Activated CD4-positive, alpha-beta T cell treated with anti-CD3 and anti-CD28 coated beads, Interleukin-2, amount 50 U/mL, for 48 hours (primary cell): ENCODE data around the gene TMEM270.

ENCODE experiments used
- DNase-seq, 2 experiments: peaks; one replicate each; pipeline ENCODE4 v3.0.0-alpha.2; 2020

TMEM270 gene

DNA sequence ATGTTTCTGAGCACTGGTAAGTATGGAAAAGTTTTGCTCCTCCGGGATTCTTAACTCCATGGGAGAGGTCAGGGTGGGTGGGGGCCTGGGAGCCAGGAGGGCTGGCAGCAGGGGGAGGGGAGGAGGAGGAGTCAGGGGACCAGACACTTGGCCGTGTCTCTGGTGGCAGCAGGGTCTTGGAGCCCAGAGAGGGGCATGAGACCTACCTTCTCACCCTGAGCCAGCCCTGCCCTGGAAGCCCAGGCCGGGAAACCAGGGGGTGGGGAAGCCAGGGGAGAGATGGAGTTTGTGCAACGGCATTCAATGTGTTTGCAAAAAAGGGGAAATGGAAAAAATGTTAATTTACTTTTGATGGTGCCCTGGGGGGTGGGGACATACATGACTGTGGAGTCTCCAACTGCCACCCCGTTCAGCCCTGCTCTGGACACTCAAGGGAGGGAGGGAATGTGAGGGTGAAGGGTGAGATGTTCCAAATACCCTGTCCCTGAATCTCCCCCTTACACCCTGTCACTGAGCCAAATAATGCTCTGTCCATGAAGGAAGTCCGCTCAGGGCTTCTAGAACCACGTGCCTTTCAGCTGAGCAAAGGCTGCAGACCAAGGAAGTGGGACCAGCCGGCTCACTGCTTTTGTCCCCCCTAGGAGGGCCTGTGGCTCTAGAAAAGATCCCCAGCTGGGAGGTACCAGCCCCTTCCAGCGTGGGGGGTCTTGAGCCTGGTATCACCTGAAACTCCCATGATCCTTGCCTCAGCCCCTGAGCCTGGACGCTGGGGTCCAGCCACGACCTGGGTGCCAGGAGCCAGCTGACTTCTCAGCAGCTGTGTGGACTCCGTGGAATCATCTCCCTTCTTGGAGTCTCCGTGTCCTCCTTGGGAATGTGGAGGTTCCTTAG is 48.3 kb downstream of the TMEM270 start:
- no peak for DNase-seq

DNA sequence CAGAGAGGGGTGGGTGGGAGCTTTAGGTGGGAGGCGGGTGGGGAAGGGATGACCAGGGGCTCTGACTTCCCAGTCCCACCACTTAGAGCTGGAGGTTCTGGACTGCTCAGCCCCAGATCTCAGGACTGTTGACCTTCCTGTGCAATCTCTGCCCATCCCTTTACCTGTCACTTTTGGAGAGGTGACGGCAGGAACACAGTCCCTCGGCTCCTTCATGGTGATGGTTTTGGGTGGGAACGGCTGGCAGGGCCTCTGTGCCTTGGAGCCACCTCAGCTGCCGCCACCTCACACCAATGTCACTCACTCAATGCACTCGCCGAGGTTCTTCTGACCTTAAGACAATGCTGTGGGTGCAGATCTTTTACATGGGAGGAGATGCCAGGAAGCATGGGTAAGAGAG is 49.0 kb downstream of the TMEM270 start:
- DNase-seq, result no peak

DNA sequence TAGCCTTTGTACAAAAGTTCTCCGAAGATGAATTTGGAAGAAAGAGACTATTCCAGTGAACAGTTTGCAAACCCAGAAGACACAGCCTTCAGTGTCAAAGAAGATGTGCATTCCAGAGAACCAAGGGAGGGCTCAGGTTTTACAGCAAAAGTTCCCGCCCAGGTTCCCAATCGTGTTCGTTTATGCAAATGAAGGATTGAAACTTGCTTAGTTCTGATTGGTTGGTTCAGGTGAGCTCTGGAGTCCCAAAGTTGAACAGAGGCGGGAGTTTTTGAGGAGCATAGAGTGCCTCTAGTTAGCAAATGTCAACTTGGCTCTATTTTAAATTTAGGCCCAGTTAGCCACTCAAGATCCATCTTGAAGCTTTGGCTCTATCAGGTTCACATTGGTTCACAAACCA is 51.3 kb downstream of the TMEM270 start:
- DNase-seq, result no peak
